ENCODE measurements around the gene CDK7. TPM values are rescaled to one million over a fixed set of nuclear protein-coding genes. Genes with fewer than 3 reads are reported as not detected.

The CDK7 gene
- total RNA-seq, 1 experiment from 2014 or later, result 47.1 TPM

- Histone ChIP-seq H2AFZ (ENCODE audit: low read length) (no peak overlapping the region), H3K9ac (ENCODE audit: low read length) (no peak overlapping the region), H4K20me1 (ENCODE audit: insufficient read depth, low read depth, low read length) (no peaks in the 10 kb centered on the region), H3K4me1 (ENCODE audit: low read length) (no peaks in the 10 kb centered on the region), H3K36me3 (ENCODE audit: insufficient read depth, low read length) (peaks cover 11% of the 10 kb centered on the region), H3K27me3 (ENCODE audit: low read length) (no peaks in the 10 kb centered on the region), H3K9me3 (ENCODE audit: low read length) (no peaks in the 10 kb centered on the region), H3K27ac (ENCODE audit: low read length) (no peak overlapping the region), H3K9me2 (replicated peaks; ENCODE audit: insufficient read depth, low read length) (no peaks in the 10 kb centered on the region), H3K79me2 (ENCODE audit: low read length) (no peaks in the 10 kb centered on the region), H3K4me3 (ENCODE audit: low read length) (no peak overlapping the region), H3K4me2 (ENCODE audit: low read depth, low read length, poor library complexity, severe bottlenecking) (no peak overlapping the region)
- no peak for DNase-seq
These were observed 49.5 kb downstream of the CDK7 start for GRCh38 chr5:69284203-69284602.

GRCh38 chr5:69285448-69286116 is 50.9 kb downstream of the CDK7 start:
- Histone ChIP-seq H2AFZ (ENCODE audit: low read length) (no peak overlapping the region), H3K79me2 (ENCODE audit: low read length) (no peaks in the 10 kb centered on the region), H3K27ac (ENCODE audit: low read length) (no peak overlapping the region), H3K9me3 (ENCODE audit: low read length) (no peaks in the 10 kb centered on the region), H4K20me1 (ENCODE audit: insufficient read depth, low read depth, low read length) (no peaks in the 10 kb centered on the region), H3K4me1 (ENCODE audit: low read length) (no peaks in the 10 kb centered on the region), H3K4me3 (ENCODE audit: low read length) (no peak overlapping the region), H3K9me2 (replicated peaks; ENCODE audit: insufficient read depth, low read length) (no peaks in the 10 kb centered on the region), H3K27me3 (ENCODE audit: low read length) (no peaks in the 10 kb centered on the region), H3K36me3 (ENCODE audit: insufficient read depth, low read length) (peaks cover 3% of the 10 kb centered on the region; the same call in 1 of the 2 replicates), H3K4me2 (ENCODE audit: low read depth, low read length, poor library complexity, severe bottlenecking) (no peak overlapping the region), H3K9ac (ENCODE audit: low read length) (no peak overlapping the region)
- no peak for DNase-seq

- no peaks in the 10 kb centered on the region for H4K20me1 ChIP-seq (ENCODE audit: insufficient read depth, low read depth, low read length)
- H3K27ac ChIP-seq (ENCODE audit: low read length), result no peak overlapping the region
- no peak overlapping the region for H3K4me2 ChIP-seq (ENCODE audit: low read depth, low read length, poor library complexity, severe bottlenecking)
- H3K36me3 ChIP-seq (ENCODE audit: insufficient read depth, low read length), result no peaks in the 10 kb centered on the region
- no peaks in the 10 kb centered on the region for H3K79me2 ChIP-seq (ENCODE audit: low read length)
- H3K27me3 ChIP-seq (ENCODE audit: low read length), result no peaks in the 10 kb centered on the region
- DNase-seq, result no peak
- H3K9me3 ChIP-seq (ENCODE audit: low read length), result no peaks in the 10 kb centered on the region
- H3K9me2 ChIP-seq (replicated peaks; ENCODE audit: insufficient read depth, low read length), result no peaks in the 10 kb centered on the region
- H3K4me3 ChIP-seq (ENCODE audit: low read length), result no peak overlapping the region
- H2AFZ ChIP-seq (ENCODE audit: low read length), result no peak overlapping the region
- no peaks in the 10 kb centered on the region for H3K4me1 ChIP-seq (ENCODE audit: low read length)
- H3K9ac ChIP-seq (ENCODE audit: low read length), result no peak overlapping the region
These were observed 53.4 kb downstream of the CDK7 start for GRCh38 chr5:69288069-69288468.

- Histone ChIP-seq H2AFZ (ENCODE audit: low read length) (no peak overlapping the region), H3K4me3 (ENCODE audit: low read length) (no peak overlapping the region), H3K4me2 (ENCODE audit: low read depth, low read length, poor library complexity, severe bottlenecking) (no peak overlapping the region), H3K9me2 (replicated peaks; ENCODE audit: insufficient read depth, low read length) (no peaks in the 10 kb centered on the region), H3K79me2 (ENCODE audit: low read length) (no peaks in the 10 kb centered on the region), H3K36me3 (ENCODE audit: insufficient read depth, low read length) (no peaks in the 10 kb centered on the region), H4K20me1 (ENCODE audit: insufficient read depth, low read depth, low read length) (no peaks in the 10 kb centered on the region), H3K27me3 (ENCODE audit: low read length) (no peaks in the 10 kb centered on the region), H3K9me3 (ENCODE audit: low read length) (no peaks in the 10 kb centered on the region), H3K27ac (ENCODE audit: low read length) (no peak overlapping the region), H3K9ac (ENCODE audit: low read length) (no peak overlapping the region), H3K4me1 (ENCODE audit: low read length) (no peaks in the 10 kb centered on the region)
- no peak for DNase-seq
These were observed 54.0 kb downstream of the CDK7 start for GRCh38 chr5:69288688-69289087.

- DNase-seq, result no peak
- Histone ChIP-seq H3K4me3 (ENCODE audit: low read length) (no peak overlapping the region), H3K4me2 (ENCODE audit: low read depth, low read length, poor library complexity, severe bottlenecking) (no peak overlapping the region), H4K20me1 (ENCODE audit: insufficient read depth, low read depth, low read length) (no peaks in the 10 kb centered on the region), H3K36me3 (ENCODE audit: insufficient read depth, low read length) (no peaks in the 10 kb centered on the region), H3K27me3 (ENCODE audit: low read length) (no peaks in the 10 kb centered on the region), H3K9me3 (ENCODE audit: low read length) (no peaks in the 10 kb centered on the region), H3K79me2 (ENCODE audit: low read length) (no peaks in the 10 kb centered on the region), H3K9ac (ENCODE audit: low read length) (no peak overlapping the region), H3K9me2 (replicated peaks; ENCODE audit: insufficient read depth, low read length) (no peaks in the 10 kb centered on the region), H3K27ac (ENCODE audit: low read length) (no peak overlapping the region), H3K4me1 (ENCODE audit: low read length) (no peaks in the 10 kb centered on the region), H2AFZ (ENCODE audit: low read length) (no peak overlapping the region)
These were observed 57.6 kb downstream of the CDK7 start for GRCh38 chr5:69292306-69292705.

- Histone ChIP-seq H3K4me2 (ENCODE audit: low read depth, low read length, poor library complexity, severe bottlenecking) (no peak overlapping the region), H3K9me2 (replicated peaks; ENCODE audit: insufficient read depth, low read length) (no peaks in the 10 kb centered on the region), H4K20me1 (ENCODE audit: insufficient read depth, low read depth, low read length) (no peaks in the 10 kb centered on the region), H3K9me3 (ENCODE audit: low read length) (no peaks in the 10 kb centered on the region), H3K27me3 (ENCODE audit: low read length) (no peaks in the 10 kb centered on the region), H2AFZ (ENCODE audit: low read length) (no peak overlapping the region), H3K27ac (ENCODE audit: low read length) (no peak overlapping the region), H3K4me3 (ENCODE audit: low read length) (no peak overlapping the region), H3K36me3 (ENCODE audit: insufficient read depth, low read length) (no peaks in the 10 kb centered on the region), H3K9ac (ENCODE audit: low read length) (no peak overlapping the region), H3K79me2 (ENCODE audit: low read length) (no peaks in the 10 kb centered on the region), H3K4me1 (ENCODE audit: low read length) (no peaks in the 10 kb centered on the region)
- DNase-seq, result no peak
These were observed 59.2 kb downstream of the CDK7 start for GRCh38 chr5:69293882-69294281.

GRCh38 chr5:69295088-69295754 is 60.5 kb downstream of the CDK7 start:
- no peaks in the 10 kb centered on the region for H3K4me1 ChIP-seq (ENCODE audit: low read length)
- H3K9me2 ChIP-seq (replicated peaks; ENCODE audit: insufficient read depth, low read length), result no peaks in the 10 kb centered on the region
- H3K27me3 ChIP-seq (ENCODE audit: low read length), result no peaks in the 10 kb centered on the region
- no peaks in the 10 kb centered on the region for H3K9me3 ChIP-seq (ENCODE audit: low read length)
- H3K4me3 ChIP-seq (ENCODE audit: low read length), result no peak overlapping the region
- H2AFZ ChIP-seq (ENCODE audit: low read length), result no peak overlapping the region
- H3K27ac ChIP-seq (ENCODE audit: low read length), result no peak overlapping the region
- no peaks in the 10 kb centered on the region for H4K20me1 ChIP-seq (ENCODE audit: insufficient read depth, low read depth, low read length)
- H3K4me2 ChIP-seq (ENCODE audit: low read depth, low read length, poor library complexity, severe bottlenecking), result no peak overlapping the region
- H3K79me2 ChIP-seq (ENCODE audit: low read length), result no peaks in the 10 kb centered on the region
- H3K9ac ChIP-seq (ENCODE audit: low read length), result no peak overlapping the region
- no peaks in the 10 kb centered on the region for H3K36me3 ChIP-seq (ENCODE audit: insufficient read depth, low read length)
- DNase-seq, result no peak

- H3K9ac ChIP-seq (ENCODE audit: low read length), result no peak overlapping the region
- H3K27me3 ChIP-seq (ENCODE audit: low read length), result no peaks in the 10 kb centered on the region
- no peaks in the 10 kb centered on the region for H3K9me2 ChIP-seq (replicated peaks; ENCODE audit: insufficient read depth, low read length)
- no peak for DNase-seq
- no peak overlapping the region for H3K27ac ChIP-seq (ENCODE audit: low read length)
- no peaks in the 10 kb centered on the region for H3K9me3 ChIP-seq (ENCODE audit: low read length)
- H4K20me1 ChIP-seq (ENCODE audit: insufficient read depth, low read depth, low read length), result no peaks in the 10 kb centered on the region
- H3K4me2 ChIP-seq (ENCODE audit: low read depth, low read length, poor library complexity, severe bottlenecking), result no peak overlapping the region
- H3K4me3 ChIP-seq (ENCODE audit: low read length), result no peak overlapping the region
- H3K36me3 ChIP-seq (ENCODE audit: insufficient read depth, low read length), result no peaks in the 10 kb centered on the region
- H3K79me2 ChIP-seq (ENCODE audit: low read length), result no peaks in the 10 kb centered on the region
- H3K4me1 ChIP-seq (ENCODE audit: low read length), result no peaks in the 10 kb centered on the region
- H2AFZ ChIP-seq (ENCODE audit: low read length), result no peak overlapping the region
These were observed 64.9 kb downstream of the CDK7 start for GRCh38 chr5:69299625-69300024.
